GM19452 (cell line): ENCODE results near the gene FRMPD4.

Experiments used
- ATAC-seq: cut with Tn5 transposase; IDR thresholded peaks from one replicate; pipeline ENCODE4 v1.9.1; 2021; ENCODE audit not compliant: unreplicated experiment

FRMPD4 gene

GRCh38 chrX:12716574-12716973 is 578.3 kb downstream of the FRMPD4 start:
- ATAC-seq = no peak

- ATAC-seq = no peak
Measured at GRCh38 chrX:12719837-12720236, 581.6 kb downstream of the FRMPD4 start.

- ATAC-seq = no peak
Measured at GRCh38 chrX:12721042-12721441, 582.8 kb downstream of the FRMPD4 start.

GRCh38 chrX:12722314-12722713 is 584.0 kb downstream of the FRMPD4 start:
- no peak for ATAC-seq

- ATAC-seq = no peak
Measured at GRCh38 chrX:12741416-12741815, 603.1 kb downstream of the FRMPD4 start.

- no peak for ATAC-seq
Measured at GRCh38 chrX:12747433-12747832, 609.2 kb downstream of the FRMPD4 start.

GRCh38 chrX:12751887-12752286 is 613.6 kb downstream of the FRMPD4 start:
- ATAC-seq = no peak

- ATAC-seq = no peak
Measured at GRCh38 chrX:12753366-12753765, 615.1 kb downstream of the FRMPD4 start.

- no peak for ATAC-seq
Measured at GRCh38 chrX:12758291-12758690, 620.0 kb downstream of the FRMPD4 start.

- no peak for ATAC-seq
Measured at GRCh38 chrX:12767856-12768255, 629.6 kb downstream of the FRMPD4 start.

- no peak for ATAC-seq
Measured at GRCh38 chrX:12768491-12768890, 630.2 kb downstream of the FRMPD4 start.

- no peak for ATAC-seq
Measured at GRCh38 chrX:12770440-12770839, 632.2 kb downstream of the FRMPD4 start.

- peak; percentile 99 for ATAC-seq
Measured at GRCh38 chrX:12771445-12772069, 633.3 kb downstream of the FRMPD4 start.
